Heart left ventricle (tissue), 16 donors: ENCODE measurements around the gene GLIS2. TPM values are rescaled to one million over a fixed set of nuclear protein-coding genes. Genes with fewer than 3 reads are reported as not detected.
A peak's percentile ranks its signal among the peaks of the same experiment; 100 is the strongest.

Experiments used
- ATAC-seq, 4 donors: fragments of 200-7000 bp; cut with Tn5 transposase; one replicate each; pipeline ENCODE4 v1.9.1; 2020 to 2022; ENCODE audit warnings: moderate library complexity in 4 of 4, mild to moderate bottlenecking in 3 of 4, moderate number of reproducible peaks in 1 of 4
- DNase-seq, 5 donors: peaks; one replicate each; pipeline ENCODE4 v3.0.0-alpha.2; 2020
- H3K27ac ChIP-seq, 12 donors: fragments of 200-600 bp; sonication (generic) in 4 of 12; one replicate each; pipeline versions ENCODE4 v1.5.0 to v1.8.0; 2016 to 2022; ENCODE audit warnings: mild to moderate bottlenecking in 2 of 12
- H3K27me3 ChIP-seq, 9 donors: fragments of 200-600 bp; sonication (generic) in 2 of 9; one replicate each; pipeline versions ENCODE4 v1.5.1 to v1.8.0; 2016 to 2022; ENCODE audit warnings: mild to moderate bottlenecking in 3 of 9
- H3K36me3 ChIP-seq, 9 donors: fragments of 200-600 bp; sonication (generic) in 2 of 9; one replicate each; pipeline versions ENCODE4 v1.5.0 to v1.8.0; 2018 to 2022; ENCODE audit warnings: mild to moderate bottlenecking in 2 of 9
- H3K4me1 ChIP-seq, 12 donors: fragments of 200-600 bp; sonication (generic) in 4 of 12; one replicate each; pipeline versions ENCODE4 v1.5.0 to v1.8.0; 2016 to 2022; ENCODE audit warnings: mild to moderate bottlenecking in 3 of 12
- H3K4me3 ChIP-seq, 12 donors: fragments of 200-600 bp; sonication (generic) in 4 of 12; one replicate each; pipeline versions ENCODE4 v1.5.0 to v1.8.0; 2017 to 2022; ENCODE audit warnings: mild to moderate bottlenecking in 9 of 12, moderate library complexity in 4 of 12
- H3K9me3 ChIP-seq, 12 donors: fragments of 200-600 bp; sonication (generic) in 4 of 12; one replicate each; pipeline versions ENCODE4 v1.5.0 to v1.8.0; 2016 to 2022; ENCODE audit warnings: mild to moderate bottlenecking in 1 of 12
- CTCF ChIP-seq, 12 donors: fragments of 200-600 bp; sonication (generic) in 4 of 12; IDR thresholded peaks; one replicate each; pipeline versions ENCODE4 v1.5.0 to v1.8.0; 2018 to 2022; ENCODE audit warnings: antibody characterized with exemption in 12 of 12, mild to moderate bottlenecking in 5 of 12
- POLR2A ChIP-seq, 2 donors: fragments of 450-650 bp; IDR thresholded peaks; one replicate each; pipeline ENCODE4 v1.6.1; 2017; ENCODE audit warnings: antibody characterized with exemption in 2 of 2, mild to moderate bottlenecking in 2 of 2, moderate library complexity in 2 of 2
- WGBS, 4 donors: extraction: QIAGEN DNeasy Blood & Tissue Kit in 2 of 4; methylation state at CpG; one replicate each; pipeline versions ENCODE4 v1.1.5 to v1.1.7; 2013 to 2018; 5-methylcytosine and 5-hydroxymethylcytosine counted together
- intact Hi-C, 10 donors: fragments of 100-400 bp; cut with DNase I; formaldehyde crosslinking; loops; one replicate each; pipeline versions ENCODE4 v1.11.1 to v1.14.2; 2022
- polyA plus RNA-seq, 2 donors: library from polyadenylated mRNA; stranded (reverse); fragments of 200-250 nt; gene quantifications; one replicate each; pipeline ENCODE4 v1.2.3, GENCODE V29; 2013
- total RNA-seq, 9 donors: library from RNA; depleted of rRNA in 2 of 9; stranded (reverse); fragments of >200 nt in 2 of 9; fragmentation: NEBNext Ultra II Directional in 3 of 9; extraction: Animal tissue kit (Norgen Biotek cat#: 25700) in 3 of 9; gene quantifications; one replicate each; pipeline versions ENCODE4 v1.1.0 to v1.2.4, GENCODE V29; 2016 to 2023
- donor health status: ischemic (EF 13 %, LVEDD 7.1; RV severe dilation, severe dysfunction).
- donor health status: healthy with polysubstance abuse.
- donor health status: DM: no; HTN: yes; CAD: no.
- donor health status: DM: no; HTN: no; CAD: no.
- donor health status: ischemic (EF 25% LVEDD 6.9; RV normal size, moderate dysfunction).
- donor health status: ischemic (EF 25% LVEDD 5.7; RV mildly dilated, moderate dysfunction).
- donor health status: healthy.
- donor health status: DM: yes; HTN: yes; CAD: no.
- donor health status: ischemic (EF 35%, LVEDD 5.7; RV mildly dilated, moderate dysfunction).
- donor health status: nonischemic (EF 11% LVEDD 7.7; RV severe dilation, severe dysfunction).
- donor health status: DM: yes; HTN: yes; CAD: no.
- donor health status: PGD.
- donor health status: ischemic (EF 29% LVEDD 5.4; RV normal size, mild dysfunction).
- donor health status: nonischemic (EF 23%, LVEDD 6.1; RV moderate dilation, normal function).

The GLIS2 gene
- total and polyA plus RNA-seq, 11 donors, result 7.6 to 23.4 (median 12.7) TPM

- Histone ChIP-seq H3K27me3 (no peaks in the 10 kb centered on the region), H3K4me1 (peaks cover 6 to 36% (median 28%) of the 10 kb centered on the region in 12 donors), H3K36me3 (no peaks in the 10 kb centered on the region), H3K27ac (no peak overlapping the region), H3K4me3 (no peak overlapping the region), H3K9me3 (no peaks in the 10 kb centered on the region)
- WGBS, 4 donors, result 83 to 84% (median 84%) methylated on average over 8 of the region's 8 CpGs
- ATAC-seq, result no peak
- TF ChIP-seq POLR2A (IDR thresholded peaks at IDR 0.05), result no peak
- no peak for TF ChIP-seq CTCF (IDR thresholded peaks at IDR 0.05)
- intact Hi-C loops, result loop anchor here in 3 of 10 donors (5.0 to 10.0 kb wide), 3 partner anchors 37 to 114 kb away; no protein-coding TSS in a partner anchor
- no peak for DNase-seq
Observed at GRCh38 chr16:4290236-4290830, 25.5 kb upstream of the GLIS2 start.

GRCh38 chr16:4291699-4292098 is 24.2 kb upstream of the GLIS2 start:
- Histone ChIP-seq H3K27me3 (no peaks in the 10 kb centered on the region), H3K36me3 (no peaks in the 10 kb centered on the region), H3K4me3 (no peak overlapping the region), H3K9me3 (no peaks in the 10 kb centered on the region), H3K4me1 (peaks cover 6 to 36% (median 28%) of the 10 kb centered on the region in 12 donors), H3K27ac (peak overlapping the region in 2 of 12 donors; percentile 49 to 63)
- TF ChIP-seq POLR2A (IDR thresholded peaks at IDR 0.05) (no peak), CTCF (IDR thresholded peaks at IDR 0.05) (no peak)
- intact Hi-C loops, result loop anchor here in 3 of 10 donors (5.0 to 10.0 kb wide), 3 partner anchors 36 to 113 kb away; no protein-coding TSS in a partner anchor
- DNase-seq (no peak), ATAC-seq (no peak)
- WGBS, 4 donors, result 93 to 95% (median 94%) methylated on average over 4 of the region's 4 CpGs

- ATAC-seq (no peak), DNase-seq (no peak)
- Histone ChIP-seq H3K9me3 (no peaks in the 10 kb centered on the region), H3K27me3 (no peaks in the 10 kb centered on the region), H3K27ac (peak overlapping the region in 3 of 12 donors; percentile 40 to 56 (median 54)), H3K4me3 (peak overlapping the region in 1 of 12 donors; percentile 14), H3K36me3 (no peaks in the 10 kb centered on the region), H3K4me1 (peaks cover 4 to 35% (median 26%) of the 10 kb centered on the region in 12 donors)
- intact Hi-C loops, result loop anchor here in 3 of 10 donors (5.0 to 10.0 kb wide), 3 partner anchors 34 to 112 kb away; no protein-coding TSS in a partner anchor
- WGBS, 4 donors, result 72 to 76% (median 74%) methylated on average over 13 to 14 of the region's 14 CpGs
- no peak for TF ChIP-seq CTCF (IDR thresholded peaks at IDR 0.05)
- no peak for TF ChIP-seq POLR2A (IDR thresholded peaks at IDR 0.05)
Observed at GRCh38 chr16:4293181-4293716, 22.6 kb upstream of the GLIS2 start.

GRCh38 chr16:4293822-4294457 is 21.9 kb upstream of the GLIS2 start:
- peak overlapping the region in 9 of 12 donors; percentile 6 to 56 (median 30) for H3K27ac ChIP-seq
- H3K4me1 ChIP-seq, result peaks cover 0 to 35% (median 26%) of the 10 kb centered on the region in 12 donors
- no peaks in the 10 kb centered on the region for H3K9me3 ChIP-seq
- no peak for TF ChIP-seq POLR2A (IDR thresholded peaks at IDR 0.05)
- no peak for TF ChIP-seq CTCF (IDR thresholded peaks at IDR 0.05)
- DNase-seq (peak in 4 of 5 donors; percentile 52 to 75 (median 66)), ATAC-seq (peak; percentile 74 to 91 (median 79))
- H3K36me3 ChIP-seq, result no peaks in the 10 kb centered on the region
- peak overlapping the region in 5 of 12 donors; percentile 13 to 22 (median 14) for H3K4me3 ChIP-seq
- 17 to 36% (median 31%) methylated on average over 10 to 20 of the region's 20 CpGs for whole genome bisulfite sequencing, 4 donors
- intact Hi-C loops, result loop anchor here in 3 of 10 donors (5.0 to 10.0 kb wide), 3 partner anchors 33 to 111 kb away; no protein-coding TSS in a partner anchor
- H3K27me3 ChIP-seq, result no peaks in the 10 kb centered on the region
